Stimulated activated CD8-positive, alpha-beta memory T cell treated with anti-CD3 and anti-CD28 coated beads, Interleukin-4, amount 100 ng/mL, for 24 hours (primary cell): ENCODE results near the gene DLG1.
A peak's percentile ranks its signal among the peaks of the same experiment; 100 is the strongest.

Experiments used
- DNase-seq: peaks from one replicate; pipeline ENCODE4 v3.0.0-alpha.2; 2020; ENCODE audit warnings: low read depth

DLG1 gene

GRCh38 chr3:197317250-197317963 is 19.0 kb upstream of the DLG1 start:
- no peak for DNase-seq

- no peak for DNase-seq
Measured at GRCh38 chr3:197312431-197312830, 14.0 kb upstream of the DLG1 start.

- no peak for DNase-seq
Measured at GRCh38 chr3:197311591-197311990, 13.2 kb upstream of the DLG1 start.

GRCh38 chr3:197309528-197310361 is 11.3 kb upstream of the DLG1 start:
- no peak for DNase-seq

GRCh38 chr3:197308591-197308990 is 10.2 kb upstream of the DLG1 start:
- DNase-seq = no peak

GRCh38 chr3:197306374-197307086 is 8.1 kb upstream of the DLG1 start:
- DNase-seq = no peak

- DNase-seq = no peak
Measured at GRCh38 chr3:197305854-197306253, 7.4 kb upstream of the DLG1 start.

GRCh38 chr3:197303452-197303851 is 5.0 kb upstream of the DLG1 start:
- DNase-seq = no peak

- no peak for DNase-seq
Measured at GRCh38 chr3:197302696-197303341, 4.4 kb upstream of the DLG1 start.

- no peak for DNase-seq
Measured at GRCh38 chr3:197302033-197302432, 3.6 kb upstream of the DLG1 start.

GRCh38 chr3:197300361-197300760 is 1.9 kb upstream of the DLG1 start:
- DNase-seq = no peak

GRCh38 chr3:197298945-197299854 is 788 bp upstream of the DLG1 start:
- DNase-seq = peak; percentile 8

- peak; percentile 87 for DNase-seq
Measured at GRCh38 chr3:197297476-197298340, 704 bp downstream of the DLG1 start.

GRCh38 chr3:197297002-197297401 is 1.4 kb downstream of the DLG1 start:
- DNase-seq = no peak

GRCh38 chr3:197296545-197296944 is 1.9 kb downstream of the DLG1 start:
- DNase-seq = no peak

- no peak for DNase-seq
Measured at GRCh38 chr3:197295871-197296270, 2.5 kb downstream of the DLG1 start.

- no peak for DNase-seq
Measured at GRCh38 chr3:197293605-197294237, 4.7 kb downstream of the DLG1 start.

- DNase-seq = no peak
Measured at GRCh38 chr3:197292648-197293047, 5.8 kb downstream of the DLG1 start.

- no peak for DNase-seq
Measured at GRCh38 chr3:197292083-197292646, 6.2 kb downstream of the DLG1 start.
